Measurements from ENCODE around the gene FMO3. TPM values are rescaled to one million over a fixed set of nuclear protein-coding genes. Genes with fewer than 3 reads are reported as not detected.

FMO3 gene
- under 1 TPM; 0.14 to 0.31 (median 0.21) TPM for polyA plus RNA-seq (ENCODE audit: insufficient read length in 4 of 4)

DNA sequence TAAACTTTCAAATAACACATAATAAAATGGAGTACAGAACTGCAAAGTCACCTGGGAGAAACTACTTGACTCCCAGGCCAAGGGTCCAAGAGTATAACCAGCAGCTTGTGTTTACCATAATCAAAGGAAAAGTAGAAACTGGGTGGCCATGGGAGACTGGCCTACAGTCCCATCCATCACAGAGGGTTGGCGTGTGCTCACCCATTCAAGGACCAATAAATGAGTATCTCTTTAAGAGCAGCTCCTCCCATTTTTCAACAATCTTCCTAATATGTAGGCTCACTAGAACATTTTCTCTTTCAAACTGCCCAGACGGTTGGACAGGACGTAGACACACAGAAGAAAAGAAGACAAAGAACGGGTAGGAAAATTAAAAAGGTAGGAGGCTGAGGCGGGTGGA, at the start of gene FMO3:
FMO3 (plus strand) TSS at position 302 of the 400 bp plus-strand sequence. CDS start 1,754 bp downstream, outside the sequence.
- no peak for DNase-seq (ENCODE audit: low read depth in 4 of 4, low spot score in 2 of 4)

DNA sequence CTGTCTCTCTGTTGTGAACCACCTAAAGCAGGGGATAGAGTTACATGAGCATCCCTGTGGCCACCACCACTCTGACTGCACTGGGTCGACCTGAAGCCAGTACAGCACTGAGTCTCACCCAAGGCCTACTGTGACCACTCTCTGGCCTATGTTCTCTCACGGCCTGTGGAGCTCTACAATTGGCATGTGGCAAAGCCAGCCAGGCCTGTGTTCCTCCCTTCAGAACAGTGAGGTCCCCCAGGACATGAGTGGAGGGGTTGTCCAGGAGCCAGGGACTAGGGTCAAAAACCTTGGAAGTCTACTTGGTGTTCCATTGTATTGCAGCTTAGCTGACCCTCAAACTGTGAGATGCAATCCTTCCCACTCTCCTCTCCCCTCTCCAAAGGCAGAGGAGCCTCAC, 42.7 kb upstream of the FMO3 start:
- no peak for DNase-seq (ENCODE audit: low read depth in 4 of 4, low spot score in 2 of 4)

DNA sequence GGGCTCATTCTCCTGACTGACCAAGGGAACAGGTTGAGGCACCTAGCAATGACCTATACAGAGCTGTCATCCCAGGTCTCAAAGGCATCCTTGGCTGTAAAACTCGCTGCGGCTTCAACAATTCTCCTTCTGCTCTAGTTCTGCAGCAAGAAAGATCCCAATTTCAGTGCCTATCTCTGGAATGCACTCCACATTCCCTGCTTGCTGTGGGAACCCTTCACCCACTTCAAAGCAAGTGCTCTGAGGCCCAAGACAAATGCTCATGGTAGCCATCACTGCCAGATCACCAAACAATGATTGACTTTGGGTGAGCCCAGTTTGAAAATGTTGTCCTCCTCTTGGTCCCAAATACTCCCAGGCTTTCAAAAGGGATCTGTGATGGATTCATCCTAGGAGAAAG, 37.7 kb upstream of the FMO3 start:
- DNase-seq (ENCODE audit: low read depth in 4 of 4, low spot score in 2 of 4) = no peak

DNA sequence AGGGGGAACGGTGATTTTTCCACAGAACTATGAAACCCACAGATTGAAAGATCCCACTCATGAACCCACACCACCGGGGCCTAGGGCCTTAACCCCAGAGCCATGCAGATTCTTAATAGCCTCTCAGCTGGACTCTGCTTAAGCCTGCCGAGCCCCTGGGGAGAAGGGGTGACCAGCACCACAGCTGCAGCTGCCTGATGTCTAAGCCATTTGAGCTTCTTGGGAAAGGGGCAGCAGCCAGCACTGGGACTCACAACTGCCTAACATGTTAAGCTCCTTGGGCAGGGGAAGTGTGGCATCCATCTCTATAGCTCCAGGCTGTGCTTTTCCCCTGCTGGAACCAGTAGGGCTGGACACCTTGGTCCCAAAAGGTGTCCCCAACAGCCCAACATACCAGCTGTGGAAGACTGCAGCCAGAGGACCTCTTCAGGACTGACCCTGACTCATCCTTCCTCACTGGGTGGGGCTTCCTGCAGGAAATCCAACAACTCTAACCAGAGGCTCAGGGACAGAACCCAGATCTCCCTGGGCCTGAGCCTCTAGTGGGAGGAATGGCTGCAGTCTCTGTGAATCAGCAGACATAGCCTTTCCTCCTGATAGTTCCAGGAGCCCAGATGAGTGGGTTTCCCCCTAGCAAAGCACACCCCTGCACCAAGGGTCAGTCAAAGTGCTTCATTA, 34.6 kb upstream of the FMO3 start:
- no peak for DNase-seq (ENCODE audit: low read depth in 4 of 4, low spot score in 2 of 4)

DNA sequence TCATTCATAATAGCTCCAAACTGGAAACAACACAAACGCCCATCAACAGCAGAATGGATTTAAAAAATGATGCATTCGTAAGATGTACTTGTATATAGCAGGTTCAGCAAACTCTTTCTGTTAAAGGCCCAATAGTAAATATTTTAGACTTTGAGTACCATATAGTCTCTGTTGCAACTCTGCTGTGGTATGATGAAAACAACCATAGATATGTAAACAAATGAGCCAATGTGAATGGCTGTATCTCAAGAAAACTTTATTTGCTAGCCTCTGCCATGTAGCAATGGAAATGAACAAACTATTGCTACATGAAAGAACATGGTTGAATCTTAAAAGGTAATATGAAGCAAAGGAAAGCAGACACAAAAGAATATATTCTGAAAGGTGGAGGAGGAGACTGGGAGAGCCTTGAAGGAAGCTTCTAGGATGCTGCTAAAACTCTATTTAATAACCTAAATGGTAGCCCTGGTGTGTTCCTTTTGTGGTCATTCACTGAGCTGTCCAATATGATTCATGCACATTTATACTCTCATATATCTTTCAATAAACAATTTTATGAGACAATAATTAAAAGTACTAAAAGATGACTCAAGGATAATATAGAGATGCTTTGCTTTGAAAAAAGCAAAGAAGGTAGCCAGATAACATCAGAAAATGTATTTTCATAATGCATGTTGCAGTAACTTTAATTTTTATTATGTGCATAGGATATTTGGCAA, 29.1 kb upstream of the FMO3 start:
- DNase-seq (ENCODE audit: low read depth in 4 of 4, low spot score in 2 of 4) = no peak

DNA sequence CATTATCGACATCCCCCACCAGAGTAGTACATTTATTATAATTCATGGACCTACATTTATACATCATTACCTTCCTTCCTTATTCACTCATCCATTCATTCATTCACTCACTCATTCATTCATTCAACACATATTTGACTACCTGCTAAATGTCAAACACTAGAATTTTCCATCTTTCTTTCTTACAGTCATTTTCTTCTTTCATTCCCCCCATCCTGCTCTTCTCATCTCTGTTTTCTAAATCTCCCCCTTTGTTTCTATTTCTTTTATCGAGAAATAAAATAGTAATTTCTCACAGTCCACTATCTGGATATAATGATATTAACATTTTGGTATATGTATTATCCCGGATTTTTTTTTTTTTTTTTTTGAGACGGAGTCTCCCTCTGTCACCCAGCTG, 27.8 kb upstream of the FMO3 start:
- DNase-seq (ENCODE audit: low read depth in 4 of 4, low spot score in 2 of 4) = no peak

DNA sequence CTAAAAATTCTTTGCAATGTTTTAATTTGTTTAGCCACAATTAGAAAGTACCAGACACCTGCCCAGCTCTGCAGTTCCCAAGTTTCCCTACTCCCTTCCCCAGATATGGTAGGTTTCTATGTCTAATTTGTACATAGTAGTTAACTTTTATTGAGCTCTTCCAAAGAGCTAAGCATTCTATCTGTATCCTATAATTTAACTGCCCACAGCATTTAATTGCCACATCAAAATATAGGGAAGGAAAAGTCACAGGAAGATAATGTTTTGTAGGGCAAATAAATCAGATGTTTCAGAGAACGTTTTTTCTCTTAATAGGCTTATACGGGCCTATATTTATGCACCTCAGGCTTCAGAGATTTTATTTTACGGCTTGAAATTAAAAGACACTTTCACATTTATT, 15.7 kb upstream of the FMO3 start:
- no peak for DNase-seq (ENCODE audit: low read depth in 4 of 4, low spot score in 2 of 4)

DNA sequence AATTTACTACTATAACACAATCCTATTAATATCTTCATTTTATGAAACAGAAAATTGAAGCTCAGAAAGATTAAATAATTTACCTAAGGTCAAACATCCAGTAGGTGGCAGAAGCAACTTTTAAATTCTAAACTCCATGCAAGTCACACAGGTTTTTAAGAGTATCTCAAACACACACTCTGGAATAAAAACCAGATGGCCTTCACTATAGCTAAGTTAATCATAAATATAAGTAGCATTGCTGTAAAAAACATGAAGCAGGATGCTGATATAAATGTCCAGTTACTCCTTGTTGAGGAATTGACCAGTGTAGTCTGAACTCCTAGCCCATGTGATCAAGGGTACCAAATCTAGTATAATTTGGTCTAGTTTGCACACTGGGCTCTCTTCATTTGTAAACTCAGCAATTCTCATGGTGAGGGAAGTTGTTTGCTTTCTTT, 9.4 kb upstream of the FMO3 start:
- no peak for DNase-seq (ENCODE audit: low read depth in 4 of 4, low spot score in 2 of 4)

DNA sequence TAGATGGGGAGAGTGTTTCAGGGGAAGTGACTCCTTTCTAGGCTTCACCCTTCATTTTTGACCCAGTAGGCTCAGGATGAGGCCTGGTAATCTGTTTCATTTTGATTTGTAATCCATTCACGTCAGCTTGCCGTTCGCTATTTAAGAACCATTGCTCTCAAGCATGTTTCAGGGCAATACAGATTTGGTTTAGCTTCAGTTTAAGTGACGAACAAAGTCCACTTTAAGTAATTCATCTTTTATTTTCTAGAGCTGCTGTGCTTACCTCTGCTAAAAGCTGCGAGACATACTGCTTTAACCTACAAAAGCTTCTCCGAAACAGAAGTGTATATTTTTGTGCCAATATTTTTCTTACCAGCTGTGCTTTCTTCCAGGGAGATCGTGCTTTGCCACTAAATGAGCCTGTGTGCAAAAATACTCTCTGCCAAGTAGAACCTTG, 8.9 kb upstream of the FMO3 start:
- no peak for DNase-seq (ENCODE audit: low read depth in 4 of 4, low spot score in 2 of 4)

DNA sequence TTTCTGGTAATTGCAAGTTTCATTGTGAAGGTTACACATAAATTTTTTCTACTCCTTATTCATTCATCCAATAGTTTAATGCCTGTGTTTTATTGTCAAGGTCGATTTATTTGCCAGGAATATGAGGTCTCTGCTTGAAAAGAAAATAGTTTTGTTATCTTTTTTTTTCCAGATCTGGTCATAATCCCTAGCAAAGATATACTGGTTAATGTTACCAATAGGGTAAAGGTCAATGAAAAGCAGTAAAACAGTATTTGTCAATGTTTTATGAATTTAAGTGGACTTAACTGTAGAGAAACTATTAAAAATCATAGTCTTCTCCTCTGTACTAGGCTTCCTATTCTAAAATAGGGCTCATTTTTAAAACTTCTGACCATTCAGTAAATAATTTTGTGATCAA, 8.1 kb upstream of the FMO3 start:
- DNase-seq (ENCODE audit: low read depth in 4 of 4, low spot score in 2 of 4) = no peak

DNA sequence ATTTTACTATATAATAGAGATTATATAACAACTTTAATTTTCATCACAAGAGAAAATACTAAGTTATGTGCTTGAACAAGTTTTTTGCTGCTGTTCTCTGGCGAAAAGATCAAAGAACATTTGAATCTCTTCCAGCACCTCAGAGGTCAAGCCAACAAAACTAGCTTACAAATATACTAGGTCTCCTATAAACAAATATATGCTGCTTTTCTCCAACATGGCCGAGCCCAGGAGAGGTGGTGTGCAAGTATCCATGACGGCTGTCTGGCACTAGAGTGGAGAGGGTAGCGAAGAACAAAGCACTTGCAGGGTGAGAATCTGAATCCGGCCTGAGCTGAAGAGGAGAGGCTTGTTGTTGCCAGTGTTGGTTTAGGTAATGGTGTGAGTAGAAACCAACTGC, 7.5 kb upstream of the FMO3 start:
- no peak for DNase-seq (ENCODE audit: low read depth in 4 of 4, low spot score in 2 of 4)

DNA sequence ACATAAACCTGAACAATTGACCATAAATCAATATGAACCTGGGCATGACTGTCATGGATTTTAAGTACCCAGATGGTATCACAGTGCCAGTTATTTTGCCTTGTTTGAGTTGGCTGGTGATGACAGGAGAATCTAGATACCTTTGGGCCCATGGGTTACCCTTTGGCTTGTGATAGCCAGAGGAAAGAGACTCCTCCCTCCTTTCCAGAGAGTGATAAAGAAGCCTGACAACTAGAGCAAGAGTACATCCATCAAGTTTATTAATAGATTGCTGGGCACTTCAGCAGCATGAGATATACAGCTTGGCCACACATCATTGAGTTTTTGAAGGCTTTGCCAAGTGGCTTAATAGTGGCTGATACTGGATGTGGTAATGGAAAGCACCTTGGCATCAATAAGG, 6.6 kb upstream of the FMO3 start:
- DNase-seq (ENCODE audit: low read depth in 4 of 4, low spot score in 2 of 4) = no peak

DNA sequence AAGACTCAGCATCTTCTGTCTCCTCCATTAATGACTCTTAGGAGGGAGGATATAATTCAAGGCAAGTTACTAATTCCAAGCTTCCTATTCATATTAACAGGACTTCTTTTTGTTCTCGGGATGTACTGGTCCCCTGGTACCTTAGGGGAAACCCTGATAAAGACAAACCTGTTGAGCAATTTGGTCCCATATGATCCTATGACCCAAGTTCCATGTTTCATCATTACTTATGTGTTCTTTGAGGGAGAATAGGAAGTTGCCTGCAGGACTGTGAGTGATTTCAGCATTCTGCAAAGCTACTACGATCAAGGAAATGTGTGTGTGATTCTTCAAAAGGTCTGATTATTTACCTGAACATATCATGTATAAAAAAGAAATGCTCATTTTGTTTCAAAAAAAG, 5.8 kb upstream of the FMO3 start:
- DNase-seq (ENCODE audit: low read depth in 4 of 4, low spot score in 2 of 4) = no peak

DNA sequence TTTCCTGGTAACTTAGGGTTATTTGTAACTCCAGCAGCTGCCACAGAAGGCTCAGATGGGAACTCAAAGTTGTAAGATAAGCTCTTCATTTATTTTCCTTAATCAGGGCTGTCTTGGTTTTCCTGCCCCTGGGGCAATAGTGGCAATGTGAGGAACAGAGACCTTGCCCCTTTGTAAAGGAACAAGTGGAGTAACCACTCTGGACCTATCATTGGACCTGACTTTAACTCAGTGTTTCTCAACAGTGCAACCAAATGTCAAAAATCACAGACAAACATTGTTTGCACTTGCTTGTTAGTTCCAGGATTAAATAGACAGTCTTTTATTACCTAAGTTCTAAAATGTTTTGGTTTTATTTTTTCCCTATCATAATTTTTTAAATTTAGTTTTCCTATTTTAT, 2.8 kb upstream of the FMO3 start:
- DNase-seq (ENCODE audit: low read depth in 4 of 4, low spot score in 2 of 4) = no peak

DNA sequence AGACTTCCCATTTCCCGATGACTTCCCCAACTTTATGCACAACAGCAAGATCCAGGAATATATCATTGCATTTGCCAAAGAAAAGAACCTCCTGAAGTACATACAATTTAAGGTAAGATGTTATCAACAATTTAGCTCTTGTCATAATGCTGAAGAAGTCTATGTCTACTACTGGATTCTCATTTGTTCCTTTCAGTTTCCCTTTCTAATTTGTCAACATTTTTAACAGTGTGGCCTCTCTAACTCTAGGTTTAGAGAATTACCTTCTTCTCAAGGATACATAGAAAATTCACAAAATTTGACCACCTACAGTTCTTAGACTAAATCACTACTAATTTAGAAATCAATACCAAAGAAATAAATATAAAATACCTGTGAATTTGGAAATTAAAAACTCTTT, 13.2 kb downstream of the FMO3 start:
- no peak for DNase-seq (ENCODE audit: low read depth in 4 of 4, low spot score in 2 of 4)

DNA sequence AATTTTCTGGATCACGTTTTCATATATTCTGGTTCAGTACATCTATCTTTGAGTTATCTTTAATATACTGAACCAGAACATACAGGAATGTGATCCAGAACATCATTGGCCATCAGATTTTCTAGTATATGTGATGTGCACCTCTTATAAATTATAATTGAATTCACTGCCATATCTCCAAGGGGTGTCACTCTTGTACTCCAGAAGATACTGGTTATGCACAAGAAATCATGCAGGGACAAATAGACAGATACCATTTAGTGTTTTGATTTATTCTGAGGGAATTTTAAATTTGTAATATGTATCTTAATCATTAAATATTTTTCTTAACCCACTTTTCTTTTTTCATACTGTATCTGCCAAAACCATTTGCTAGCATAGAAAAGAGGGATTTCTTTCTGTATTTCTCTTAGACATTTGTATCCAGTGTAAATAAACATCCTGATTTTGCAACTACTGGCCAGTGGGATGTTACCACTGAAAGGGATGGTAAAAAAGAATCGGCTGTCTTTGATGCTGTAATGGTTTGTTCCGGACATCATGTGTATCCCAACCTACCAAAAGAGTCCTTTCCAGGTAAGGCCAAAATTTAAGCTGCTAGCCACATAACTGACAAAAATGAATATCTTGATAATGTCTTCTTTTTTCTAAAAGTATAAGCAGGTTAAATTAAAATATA, 16.7 kb downstream of the FMO3 start:
- no peak for DNase-seq (ENCODE audit: low read depth in 4 of 4, low spot score in 2 of 4)

DNA sequence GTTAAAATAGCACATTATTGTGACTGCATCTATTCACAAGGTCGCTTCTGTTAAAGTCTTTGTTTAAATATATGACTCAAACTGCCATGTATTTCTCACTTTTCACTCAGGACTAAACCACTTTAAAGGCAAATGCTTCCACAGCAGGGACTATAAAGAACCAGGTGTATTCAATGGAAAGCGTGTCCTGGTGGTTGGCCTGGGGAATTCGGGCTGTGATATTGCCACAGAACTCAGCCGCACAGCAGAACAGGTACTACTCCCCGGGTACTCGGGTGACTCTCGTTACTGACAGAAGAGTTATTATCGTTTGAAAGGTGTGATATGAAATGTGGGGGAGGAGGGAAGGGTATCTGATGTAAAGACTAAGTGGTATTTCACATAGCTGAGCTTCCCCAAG, 17.3 kb downstream of the FMO3 start:
- no peak for DNase-seq (ENCODE audit: low read depth in 4 of 4, low spot score in 2 of 4)

DNA sequence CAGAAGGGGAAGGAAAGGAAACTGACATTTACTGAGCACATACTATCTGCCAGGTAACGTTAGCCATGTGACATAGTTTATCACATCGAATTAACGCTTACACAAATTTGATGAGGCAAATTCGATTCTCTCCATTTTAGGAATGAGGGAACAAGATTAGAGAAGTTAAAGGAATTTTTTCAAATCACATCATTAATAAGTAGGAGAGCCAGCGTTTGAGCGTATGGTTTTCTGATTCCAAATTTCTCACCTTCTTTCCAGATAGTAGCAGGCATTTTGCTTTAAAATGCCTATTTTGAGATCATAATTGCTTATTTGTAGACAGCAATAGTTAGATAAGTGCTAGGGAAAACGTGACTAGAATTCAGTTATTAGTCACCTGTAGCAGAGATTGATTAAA, 19.3 kb downstream of the FMO3 start:
- no peak for DNase-seq (ENCODE audit: low read depth in 4 of 4, low spot score in 2 of 4)

DNA sequence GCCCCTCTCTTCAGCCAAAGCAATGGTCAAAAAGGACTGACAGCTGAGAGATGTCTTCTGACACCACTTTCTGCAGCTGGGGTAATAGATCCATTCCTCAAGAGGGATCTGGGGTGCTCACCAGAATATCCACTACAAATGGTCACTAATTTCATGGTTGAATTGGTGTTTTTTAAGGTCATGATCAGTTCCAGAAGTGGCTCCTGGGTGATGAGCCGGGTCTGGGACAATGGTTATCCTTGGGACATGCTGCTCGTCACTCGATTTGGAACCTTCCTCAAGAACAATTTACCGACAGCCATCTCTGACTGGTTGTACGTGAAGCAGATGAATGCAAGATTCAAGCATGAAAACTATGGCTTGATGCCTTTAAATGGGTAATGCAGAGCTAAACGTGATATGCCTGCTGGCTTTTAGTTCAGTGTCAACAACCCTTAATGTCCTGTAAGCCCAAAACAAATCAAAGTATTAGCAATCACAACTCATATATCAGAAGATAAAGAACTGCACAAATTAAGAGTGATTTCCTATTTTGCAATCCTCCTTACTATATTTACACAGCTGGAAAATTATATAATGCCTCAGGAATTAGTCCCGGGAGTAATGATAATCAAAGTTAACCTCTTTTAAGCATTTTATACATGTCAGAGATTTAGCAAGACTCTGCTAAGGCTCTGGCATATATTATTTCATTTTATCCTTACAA, 20.1 kb downstream of the FMO3 start:
- DNase-seq (ENCODE audit: low read depth in 4 of 4, low spot score in 2 of 4) = no peak

DNA sequence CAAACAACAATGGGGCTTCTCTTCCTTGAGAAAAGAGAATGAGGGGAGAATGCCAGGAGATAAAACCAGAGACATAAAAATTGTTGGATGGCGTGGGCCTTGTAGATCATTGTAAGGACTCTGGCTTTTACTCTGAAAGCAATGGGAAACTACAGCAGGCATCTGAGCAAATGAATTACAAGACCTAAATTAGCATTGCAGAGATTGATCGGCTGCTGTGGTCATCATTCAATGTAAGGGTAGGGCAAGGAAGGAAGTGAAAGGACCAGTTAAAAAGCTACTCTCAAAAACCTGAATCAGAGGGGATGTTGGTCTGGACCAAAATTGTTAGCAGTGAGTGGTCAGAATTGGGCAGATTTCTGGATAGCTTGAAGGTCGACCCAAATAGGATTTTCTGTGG, 21.4 kb downstream of the FMO3 start:
- no peak for DNase-seq (ENCODE audit: low read depth in 4 of 4, low spot score in 2 of 4)

DNA sequence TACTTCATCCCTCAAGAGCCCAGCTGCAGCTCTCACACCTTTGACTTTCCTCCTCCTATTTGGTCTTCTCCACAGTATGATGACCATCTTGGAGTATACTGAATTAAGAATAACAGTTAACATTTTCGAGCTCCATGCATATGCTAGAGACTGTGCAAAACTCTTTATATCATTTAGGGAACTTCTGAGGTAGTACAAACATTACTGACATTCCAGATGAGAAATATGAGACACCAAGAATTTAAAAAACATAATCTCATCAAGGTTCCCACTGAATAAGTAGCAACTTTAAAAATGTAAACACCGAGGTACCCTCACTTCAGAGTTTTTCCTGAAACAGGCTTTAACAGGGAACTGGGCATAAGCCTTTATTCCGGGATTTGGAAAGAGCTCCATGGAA, 22.7 kb downstream of the FMO3 start:
- no peak for DNase-seq (ENCODE audit: low read depth in 4 of 4, low spot score in 2 of 4)

Measured in left renal cortex interstitium (tissue), 4 donors.